H1 (cell line): ENCODE results near the gene GMCL2.

Source experiments
- EGR1 ChIP-seq: IDR thresholded peaks from 2 replicates; pipeline ENCODE4 v1.6.1; 2011; ENCODE audit warnings: low read depth, low read length, borderline replicate concordance
- EZH2 ChIP-seq: fragments of 200-600 bp; sonication (generic); IDR thresholded peaks from 2 replicates; pipeline ENCODE4 v1.7.1; 2012; ENCODE audit warnings: low read depth, mild to moderate bottlenecking, moderate library complexity, low read length, inconsistent platforms; ENCODE audit not compliant: severe bottlenecking
- POLR2AphosphoS5 ChIP-seq: IDR thresholded peaks from 2 replicates; pipeline ENCODE4 v1.6.1; 2011; ENCODE audit warnings: low read depth, low read length
- SIN3A ChIP-seq, 2 experiments: IDR thresholded peaks in 1 of 2; conservative IDR thresholded peaks in 1 of 2; 2 replicates each; pipeline ENCODE4 v1.6.1; 2011 to 2012; ENCODE audit warnings: low read length in 2 of 2, improper control_type of control experiment in 1 of 2, low read depth in 1 of 2, mild to moderate bottlenecking in 1 of 2
- YY1 ChIP-seq: IDR thresholded peaks from 2 replicates; pipeline ENCODE4 v1.6.1; 2011; ENCODE audit warnings: low read depth, mild to moderate bottlenecking, low read length
- ZNF274 ChIP-seq: IDR thresholded peaks from 2 replicates; pipeline ENCODE4 v1.7.0; 2012; ENCODE audit warnings: low read length, borderline replicate concordance; ENCODE audit errors: extremely low read depth
- TF ChIP-seq, protein P1 (sequence below), 3 experiments: IDR thresholded peaks; 1 replicate in 2 of 3; 2 replicates in 1 of 3; pipeline versions ENCODE4 v1.5.1 to v1.6.1; 2011; ENCODE audit warnings: low read length in 3 of 3, mild to moderate bottlenecking in 3 of 3, inconsistent platforms in 2 of 3, low read depth in 1 of 3, moderate library complexity in 1 of 3; ENCODE audit not compliant: insufficient read depth in 1 of 3; ENCODE audit errors: control extremely low read depth in 1 of 3

DNA sequence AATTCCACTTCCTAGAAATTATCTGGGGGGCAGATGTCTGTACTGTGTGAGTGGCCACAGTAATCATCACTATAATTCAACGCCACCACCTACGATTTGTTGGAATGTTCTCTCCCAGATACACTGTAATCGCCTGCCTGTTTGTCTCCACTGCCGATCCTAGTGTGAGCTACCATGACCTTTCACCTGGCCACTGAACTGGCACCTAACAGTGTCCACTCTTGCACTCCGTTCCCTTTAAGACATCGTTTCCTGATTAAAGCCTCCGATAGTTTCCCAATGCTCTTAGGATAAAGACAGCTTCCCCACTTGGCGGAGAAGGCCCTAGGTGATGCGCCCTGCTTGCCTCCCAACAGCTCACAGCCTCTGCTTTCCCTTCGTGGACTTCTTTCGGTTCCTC lies 41.4 kb upstream of the GMCL2 start:
- TF ChIP-seq EZH2, result no peak
- no peak for TF ChIP-seq EGR1
- no peak for TF ChIP-seq YY1
- TF ChIP-seq SIN3A (conservative IDR thresholded peaks at IDR 0.05 in 1 of 2, IDR thresholded peaks at IDR 0.05 in 1 of 2; ENCODE audit: low read depth in 1 of 2, low read length in 2 of 2), result no peak
- TF ChIP-seq, protein P1, sequence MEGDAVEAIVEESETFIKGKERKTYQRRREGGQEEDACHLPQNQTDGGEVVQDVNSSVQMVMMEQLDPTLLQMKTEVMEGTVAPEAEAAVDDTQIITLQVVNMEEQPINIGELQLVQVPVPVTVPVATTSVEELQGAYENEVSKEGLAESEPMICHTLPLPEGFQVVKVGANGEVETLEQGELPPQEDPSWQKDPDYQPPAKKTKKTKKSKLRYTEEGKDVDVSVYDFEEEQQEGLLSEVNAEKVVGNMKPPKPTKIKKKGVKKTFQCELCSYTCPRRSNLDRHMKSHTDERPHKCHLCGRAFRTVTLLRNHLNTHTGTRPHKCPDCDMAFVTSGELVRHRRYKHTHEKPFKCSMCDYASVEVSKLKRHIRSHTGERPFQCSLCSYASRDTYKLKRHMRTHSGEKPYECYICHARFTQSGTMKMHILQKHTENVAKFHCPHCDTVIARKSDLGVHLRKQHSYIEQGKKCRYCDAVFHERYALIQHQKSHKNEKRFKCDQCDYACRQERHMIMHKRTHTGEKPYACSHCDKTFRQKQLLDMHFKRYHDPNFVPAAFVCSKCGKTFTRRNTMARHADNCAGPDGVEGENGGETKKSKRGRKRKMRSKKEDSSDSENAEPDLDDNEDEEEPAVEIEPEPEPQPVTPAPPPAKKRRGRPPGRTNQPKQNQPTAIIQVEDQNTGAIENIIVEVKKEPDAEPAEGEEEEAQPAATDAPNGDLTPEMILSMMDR (IDR thresholded peaks at IDR 0.05; ENCODE audit: control extremely low read depth in 1 of 3, insufficient read depth in 1 of 3, low read depth in 1 of 3, low read length in 3 of 3), result no peak
- no peak for TF ChIP-seq ZNF274
- no peak for TF ChIP-seq POLR2AphosphoS5
